IMR-90 (cell line): Measurements from ENCODE around the gene CUBN. TPM values are rescaled to one million over a fixed set of nuclear protein-coding genes. Genes with fewer than 3 reads are reported as not detected.

Source experiments
- ATAC-seq: fragments of 200-7000 bp; cut with Tn5 transposase; 2 replicates; pipeline ENCODE4 v1.9.1; 2020; ENCODE audit warnings: low read depth, mild to moderate bottlenecking, moderate library complexity
- BruUV-seq: library from RNA; stranded (reverse); fragments of 400-500 nt; replicated peaks from 2 replicates; lab custom pipeline; 2021; lab: Mats Ljungman, UMichigan
- CTCF ChIA-PET: fragments of 300-600 bp; formaldehyde crosslinking; extraction: SDS; loops from one replicate; lab custom pipeline; 2021; ENCODE audit warnings: antibody characterized with exemption; lab: Yijun Ruan, JAX
- POLR2A ChIA-PET: fragments of 300-600 bp; sonication (Branson Sonifier 250); formaldehyde crosslinking; loops from one replicate; lab custom pipeline; 2022; ENCODE audit warnings: antibody characterized with exemption; ENCODE audit not compliant: unreplicated experiment; lab: Charles Lee
- DNase-seq: peaks from one replicate; pipeline ENCODE4 v3.0.0; 2013
- H2AFZ ChIP-seq: replicated peaks from 2 replicates; pipeline ENCODE3; 2013; ENCODE audit warnings: low read length, mild to moderate bottlenecking; ENCODE audit not compliant: poor library complexity
- H2AK5ac ChIP-seq: 2 replicates; pipeline ENCODE4 v1.6.1; 2013; ENCODE audit warnings: low read depth, low read length, inconsistent platforms
- H2AK9ac ChIP-seq: replicated peaks from 2 replicates; pipeline ENCODE3; 2013; ENCODE audit warnings: mild to moderate bottlenecking, low read depth, low read length, moderate library complexity; ENCODE audit not compliant: poor library complexity
- H2BK120ac ChIP-seq: 2 replicates; pipeline ENCODE4 v1.6.1; 2013; ENCODE audit warnings: low read depth, low read length, inconsistent platforms
- H2BK15ac ChIP-seq: 3 replicates; pipeline ENCODE4 v1.6.1; 2013; ENCODE audit warnings: low read depth, low read length, inconsistent platforms
- H2BK20ac ChIP-seq: 2 replicates; pipeline ENCODE4 v1.6.1; 2013; ENCODE audit warnings: low read depth, mild to moderate bottlenecking, inconsistent platforms, low read length, moderate library complexity
- H2BK5ac ChIP-seq: 2 replicates; pipeline ENCODE4 v1.6.1; 2013; ENCODE audit warnings: mild to moderate bottlenecking, low read depth, low read length, inconsistent platforms; ENCODE audit not compliant: poor library complexity, severe bottlenecking
- H3K14ac ChIP-seq: replicated peaks from 2 replicates; pipeline ENCODE4 v1.6.1; 2013; ENCODE audit warnings: low read depth, low read length, inconsistent platforms
- H3K18ac ChIP-seq: 2 replicates; pipeline ENCODE4 v1.6.1; 2013; ENCODE audit warnings: low read depth, low read length, control low read depth
- H3K23ac ChIP-seq: 2 replicates; pipeline ENCODE4 v1.6.1; 2013; ENCODE audit warnings: low read depth, low read length, inconsistent platforms
- H3K27ac ChIP-seq: 2 replicates; pipeline ENCODE4 v1.5.1; 2013; ENCODE audit warnings: mild to moderate bottlenecking, control low read depth, low read length; ENCODE audit not compliant: insufficient read depth
- H3K27me3 ChIP-seq: 2 replicates; pipeline ENCODE4 v1.6.1; 2013; ENCODE audit warnings: low read length; ENCODE audit not compliant: control insufficient read depth, insufficient read depth
- H3K36me3 ChIP-seq: 2 replicates; pipeline ENCODE4 v1.6.1; 2013; ENCODE audit warnings: low read length, mixed read lengths; ENCODE audit not compliant: control insufficient read depth, insufficient read depth
- H3K4ac ChIP-seq: 2 replicates; pipeline ENCODE4 v1.6.1; 2013; ENCODE audit warnings: low read depth, low read length, inconsistent platforms
- H3K4me1 ChIP-seq: 2 replicates; pipeline ENCODE4 v1.6.1; 2013; ENCODE audit warnings: low read length, mixed read lengths; ENCODE audit not compliant: control insufficient read depth, insufficient read depth
- H3K4me2 ChIP-seq: 2 replicates; pipeline ENCODE4 v1.6.1; 2013; ENCODE audit warnings: low read depth, mild to moderate bottlenecking, control low read depth, low read length, moderate library complexity
- H3K4me3 ChIP-seq: 2 replicates; pipeline ENCODE4 v1.5.1; 2013; ENCODE audit warnings: low read depth, mild to moderate bottlenecking, control low read depth, low read length, moderate library complexity; ENCODE audit not compliant: insufficient read depth
- H3K56ac ChIP-seq: 2 replicates; pipeline ENCODE4 v1.6.1; 2013; ENCODE audit warnings: low read length, inconsistent platforms; ENCODE audit not compliant: insufficient read depth; ENCODE audit errors: extremely low read depth
- H3K79me1 ChIP-seq, 2 experiments: 2 replicates each; pipeline ENCODE4 v1.6.1; 2013; ENCODE audit warnings: low read length in 2 of 2, inconsistent platforms in 1 of 2, low read depth in 1 of 2
- H3K9ac ChIP-seq: 2 replicates; pipeline ENCODE4 v1.6.1; 2013; ENCODE audit warnings: low read depth, low read length, control low read depth
- H3K9me1 ChIP-seq: 2 replicates; pipeline ENCODE4 v1.6.1; 2013; ENCODE audit warnings: low read length, inconsistent platforms; ENCODE audit not compliant: insufficient read depth
- H3K9me3 ChIP-seq: 2 replicates; pipeline ENCODE4 v1.6.1; 2013; ENCODE audit warnings: low read length; ENCODE audit not compliant: control insufficient read depth, insufficient read depth
- H4K20me1 ChIP-seq: 2 replicates; pipeline ENCODE4 v1.6.1; 2013; ENCODE audit warnings: low read length, inconsistent platforms; ENCODE audit not compliant: insufficient read depth
- H4K5ac ChIP-seq: 2 replicates; pipeline ENCODE4 v1.6.1; 2013; ENCODE audit warnings: mild to moderate bottlenecking, low read depth, low read length, control low read depth
- H4K8ac ChIP-seq, 2 experiments: 2 replicates each; pipeline ENCODE4 v1.6.1; 2013; ENCODE audit warnings: low read depth in 2 of 2, low read length in 2 of 2, control low read depth in 1 of 2, inconsistent platforms in 1 of 2
- H4K91ac ChIP-seq: 2 replicates; pipeline ENCODE4 v1.6.1; 2013; ENCODE audit warnings: low read depth, low read length, inconsistent platforms; ENCODE audit not compliant: insufficient read depth
- CHD1 ChIP-seq: IDR thresholded peaks from 2 replicates; pipeline ENCODE4 v1.6.1; 2012; ENCODE audit warnings: low read depth, low read length, improper control_type of control experiment
- FOS ChIP-seq: fragments of 150-350 bp; IDR thresholded peaks from 2 replicates; pipeline ENCODE4 v1.6.1; 2016; ENCODE audit warnings: low read depth, low read length
- MXI1 ChIP-seq: IDR thresholded peaks from 2 replicates; pipeline ENCODE4 v1.6.1; 2012; ENCODE audit warnings: low read depth, mild to moderate bottlenecking, low read length, moderate library complexity, borderline replicate concordance
- RFX5 ChIP-seq: IDR thresholded peaks from 2 replicates; pipeline ENCODE4 v1.8.0; 2012; ENCODE audit warnings: low read depth, mild to moderate bottlenecking, low read length, moderate library complexity
- SMC3 ChIP-seq: fragments of 150-350 bp; IDR thresholded peaks from 2 replicates; pipeline ENCODE4 v1.6.1; 2016; ENCODE audit warnings: low read depth, mild to moderate bottlenecking, antibody characterized with exemption, low read length, moderate library complexity
- WGBS, 2 experiments: methylation state at CpG; one replicate each; pipeline versions ENCODE4 v1.1.5 to v1.1.7; 2013; ENCODE audit warnings: missing lambda C conversion rate in 2 of 2; ENCODE audit not compliant: insufficient read length in 1 of 2; ENCODE audit errors: extremely low coverage in 2 of 2; 5-methylcytosine and 5-hydroxymethylcytosine counted together
- dilution Hi-C: fragments of 300-500 bp; cut with HindIII; formaldehyde crosslinking; loops from one replicate; pipeline ENCODE4 v1.14.3; 2018; ENCODE audit warnings: low sequenced_read_pairs; ENCODE audit not compliant: unreplicated experiment
- in situ Hi-C: fragments of 300-500 bp; cut with MboI; formaldehyde crosslinking; loops from 3 replicates; pipeline ENCODE4 v1.14.3; 2019; ENCODE audit warnings: low sequenced_read_pairs, inconsistent platforms, mixed read lengths
- intact Hi-C: fragments of 100-400 bp; cut with micrococcal nuclease; formaldehyde crosslinking; loops from 2 replicates; pipeline ENCODE4 v1.10.0; 2022
- polyA plus RNA-seq, 3 experiments: library from polyadenylated mRNA; depleted of rRNA; stranded (reverse); fragments of >200 nt; gene quantifications; 2 replicates each; pipeline ENCODE4 v1.2.3, GENCODE V29; 2012; ENCODE audit warnings: low replicate concordance in 1 of 3
- total RNA-seq: library from RNA; depleted of rRNA; stranded (reverse); fragments of >200 nt; gene quantifications from 2 replicates; pipeline ENCODE4 v1.2.3, GENCODE V29; 2012

Gene CUBN
- total and polyA plus RNA-seq, 2 of the 4 experiments (the other 2 are of a cell fraction), result 0.19 to 0.54 TPM

DNA sequence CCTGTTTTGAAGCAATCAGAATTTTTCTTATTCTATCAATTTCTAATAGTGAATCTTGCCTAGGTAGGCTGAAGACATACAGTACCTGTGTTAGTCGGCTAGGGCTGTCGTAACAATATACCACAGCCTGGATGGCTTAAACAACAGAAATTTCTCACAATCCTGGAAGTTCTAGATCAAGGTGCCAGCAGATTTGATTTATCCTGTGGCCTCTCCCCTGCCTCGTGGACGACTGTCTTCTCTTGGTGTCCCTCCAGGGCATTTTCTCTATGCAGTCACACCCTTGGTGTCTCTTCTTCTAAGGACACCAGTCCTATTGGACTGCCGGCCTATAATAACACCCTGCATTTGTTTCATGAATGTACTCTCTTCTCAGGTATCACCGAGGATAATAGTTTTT, 310.6 kb downstream of the CUBN start:
- Histone ChIP-seq H3K56ac (no peak overlapping the region), H3K27me3 (no peaks in the 10 kb centered on the region), H2AK9ac (no peak overlapping the region), H3K27ac (no peak overlapping the region), H2BK120ac (no peak overlapping the region), H4K91ac (no peak overlapping the region), H3K18ac (no peak overlapping the region), H2BK20ac (no peak overlapping the region), H3K9me1 (peaks cover 13% of the 10 kb centered on the region), H3K4me3 (no peak overlapping the region), H2AK5ac (no peak overlapping the region), H2AFZ (no peak overlapping the region), H3K4ac (no peak overlapping the region), H2BK5ac (no peak overlapping the region), H3K14ac (no peak overlapping the region), H3K4me2 (no peak overlapping the region), H2BK15ac (no peak overlapping the region), H3K79me1 (peaks cover 8 to 28% of the 10 kb centered on the region in 2 experiments; a peak in 3 of 4 replicates), H3K23ac (no peak overlapping the region), H3K9me3 (peaks cover 7% of the 10 kb centered on the region), H3K9ac (no peak overlapping the region), H3K36me3 (no peaks in the 10 kb centered on the region), H4K5ac (no peak overlapping the region), H4K8ac (no peak overlapping the region), H3K4me1 (peaks cover 6% of the 10 kb centered on the region), H4K20me1 (peaks cover 10% of the 10 kb centered on the region; the same call in 1 of the 2 replicates)
- in situ Hi-C loops, result no loop called here
- no peak for DNase-seq
- 70% methylated on average over 4 of the region's 6 CpGs; no CpG with 5 or more reads in 1 of the 2 experiments for WGBS, 2 experiments
- no peak for ATAC-seq
- BruUV-seq, result no TSS peak
- ChIA-PET CTCF (no interaction called here), POLR2A (no interaction called here)
- TF ChIP-seq MXI1 (no peak), FOS (no peak), CHD1 (no peak), SMC3 (no peak), RFX5 (no peak)
- intact Hi-C loops, result no loop called here
- dilution Hi-C loops, result no loop called here
